AG08396 (cell line): ENCODE data around the gene MAGEC3.

Experiments used
- DNase-seq: peaks from one replicate; pipeline ENCODE4 v3.0.0; 2012; ENCODE audit warnings: low spot score, mixed read lengths

MAGEC3 gene

DNA sequence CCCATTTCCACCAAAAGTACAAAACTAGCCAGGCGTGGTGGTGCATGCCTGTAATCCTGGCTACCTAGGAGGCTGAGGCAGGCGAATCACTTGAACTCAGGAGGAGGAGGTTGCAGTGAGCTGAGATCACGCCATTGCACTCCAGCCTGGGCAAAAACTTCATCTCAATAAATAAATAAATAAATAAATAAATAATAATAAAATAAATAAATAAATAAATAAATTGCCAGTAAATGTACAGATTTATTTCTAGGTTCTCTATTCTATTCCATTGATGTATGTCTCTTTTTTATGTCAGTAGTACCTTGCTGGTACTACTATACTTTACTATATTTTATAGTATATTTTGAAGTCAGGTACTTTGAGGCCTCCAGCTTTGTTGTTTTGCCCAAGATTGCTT, 109.2 kb downstream of the MAGEC3 start:
- DNase-seq: no peak
